Measurements from ENCODE around the gene GOLPH3.

The GOLPH3 gene

DNA sequence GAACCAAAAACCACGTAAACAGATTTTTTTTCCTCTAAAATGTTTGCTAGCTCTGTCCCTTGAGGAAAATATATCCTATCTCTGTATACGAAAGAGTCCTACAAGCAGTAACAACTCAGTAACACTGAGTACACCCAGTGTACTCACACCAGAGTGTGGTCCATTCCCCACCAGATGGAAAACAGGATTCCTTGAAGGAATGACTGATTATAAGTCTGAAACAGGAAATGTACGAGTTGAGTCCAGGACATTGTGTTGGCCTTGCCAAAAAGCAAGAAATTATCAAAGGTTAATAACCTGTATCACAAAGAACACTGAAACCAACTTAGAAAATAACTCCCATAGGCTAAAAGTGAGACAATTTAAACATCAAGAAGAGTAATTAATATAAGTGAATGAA, 20.4 kb downstream of the GOLPH3 start:
- Histone ChIP-seq H3K9me3 (no peaks in the 10 kb centered on the region), H3K36me3 (no peaks in the 10 kb centered on the region), H3K4me3 (no peak overlapping the region), H3K27ac (peak overlapping the region; percentile 5 to 21), H3K4me1 (peaks cover 0 to 90% (median 41%) of the 10 kb centered on the region in 4 donors), H3K27me3 (no peaks in the 10 kb centered on the region)
- DNase-seq: no peak
- TF ChIP-seq, protein P1, sequence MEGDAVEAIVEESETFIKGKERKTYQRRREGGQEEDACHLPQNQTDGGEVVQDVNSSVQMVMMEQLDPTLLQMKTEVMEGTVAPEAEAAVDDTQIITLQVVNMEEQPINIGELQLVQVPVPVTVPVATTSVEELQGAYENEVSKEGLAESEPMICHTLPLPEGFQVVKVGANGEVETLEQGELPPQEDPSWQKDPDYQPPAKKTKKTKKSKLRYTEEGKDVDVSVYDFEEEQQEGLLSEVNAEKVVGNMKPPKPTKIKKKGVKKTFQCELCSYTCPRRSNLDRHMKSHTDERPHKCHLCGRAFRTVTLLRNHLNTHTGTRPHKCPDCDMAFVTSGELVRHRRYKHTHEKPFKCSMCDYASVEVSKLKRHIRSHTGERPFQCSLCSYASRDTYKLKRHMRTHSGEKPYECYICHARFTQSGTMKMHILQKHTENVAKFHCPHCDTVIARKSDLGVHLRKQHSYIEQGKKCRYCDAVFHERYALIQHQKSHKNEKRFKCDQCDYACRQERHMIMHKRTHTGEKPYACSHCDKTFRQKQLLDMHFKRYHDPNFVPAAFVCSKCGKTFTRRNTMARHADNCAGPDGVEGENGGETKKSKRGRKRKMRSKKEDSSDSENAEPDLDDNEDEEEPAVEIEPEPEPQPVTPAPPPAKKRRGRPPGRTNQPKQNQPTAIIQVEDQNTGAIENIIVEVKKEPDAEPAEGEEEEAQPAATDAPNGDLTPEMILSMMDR (IDR thresholded peaks at IDR 0.05): no peak
- intact Hi-C loops (cut with DNase I; ENCODE audit: low total_unique reads): no loop called here

- H3K27ac ChIP-seq: no peak overlapping the region
- H3K4me1 ChIP-seq: peaks cover 0 to 87% (median 31%) of the 10 kb centered on the region in 4 donors
- H3K4me3 ChIP-seq: no peak overlapping the region
- no peak for DNase-seq
- TF ChIP-seq, protein P1 (IDR thresholded peaks at IDR 0.05): no peak
- intact Hi-C loops (cut with DNase I; ENCODE audit: low total_unique reads): no loop called here
- no peaks in the 10 kb centered on the region for H3K27me3 ChIP-seq
- H3K36me3 ChIP-seq: no peaks in the 10 kb centered on the region
- H3K9me3 ChIP-seq: no peaks in the 10 kb centered on the region
These were observed 22.9 kb downstream of the GOLPH3 start for GRCh38 chr5:32151198-32151597.

DNA sequence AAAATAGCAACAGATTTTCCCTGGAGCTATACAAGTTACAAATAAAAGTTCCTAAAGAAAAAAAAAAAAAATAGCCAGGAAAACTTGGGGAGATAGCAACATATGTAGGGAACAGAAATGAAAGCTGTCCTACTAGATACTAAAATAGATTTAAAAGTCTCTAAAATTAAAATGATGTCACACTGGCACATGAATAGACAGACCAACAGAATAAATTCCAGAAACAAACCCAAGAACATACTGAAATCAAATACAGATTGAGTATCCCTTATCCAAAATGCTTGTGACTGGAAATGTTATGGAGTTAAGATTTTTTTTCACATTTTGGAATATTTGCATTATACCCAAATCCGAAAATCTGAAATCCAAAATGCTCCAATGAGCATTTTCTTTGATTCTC, 23.8 kb downstream of the GOLPH3 start:
- H3K27ac ChIP-seq: no peak overlapping the region

GRCh38 chr5:32147959-32148358, 26.2 kb downstream of the GOLPH3 start:
- peaks cover 0 to 89% (median 38%) of the 10 kb centered on the region in 4 donors for H3K4me1 ChIP-seq
- TF ChIP-seq, protein P1 (IDR thresholded peaks at IDR 0.05): no peak

More for the DNA sequence above, 23.8 kb downstream of the GOLPH3 start:
- Histone ChIP-seq H3K4me3 (no peak overlapping the region), H3K36me3 (no peaks in the 10 kb centered on the region), H3K4me1 (peaks cover 0 to 93% (median 36%) of the 10 kb centered on the region in 4 donors), H3K9me3 (no peaks in the 10 kb centered on the region), H3K27me3 (no peaks in the 10 kb centered on the region)
- TF ChIP-seq, protein P1 (IDR thresholded peaks at IDR 0.05): no peak
- intact Hi-C loops (cut with DNase I; ENCODE audit: low total_unique reads): no loop called here
- DNase-seq: no peak

DNA sequence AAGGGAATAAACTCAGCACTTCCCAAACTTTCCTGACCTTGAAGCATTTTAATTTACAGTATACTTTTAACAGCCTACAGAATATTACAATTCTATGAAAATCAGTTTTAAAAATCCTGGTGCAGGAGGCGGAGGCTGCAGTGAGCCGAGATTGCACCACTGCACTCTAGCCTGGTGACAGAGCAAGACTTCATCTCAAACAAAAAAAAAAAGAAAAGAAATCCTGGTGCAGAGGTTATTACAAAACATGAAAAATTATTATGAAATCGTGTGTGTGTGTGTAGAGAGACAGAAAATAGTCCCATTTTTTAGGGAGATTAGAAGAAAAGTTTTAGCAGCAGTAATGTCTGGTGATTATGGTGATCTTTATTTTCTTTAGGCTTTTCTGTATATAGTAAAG, 26.9 kb downstream of the GOLPH3 start:
- H3K4me1 ChIP-seq: peaks cover 0 to 81% (median 33%) of the 10 kb centered on the region in 4 donors
- no peak overlapping the region for H3K4me3 ChIP-seq
- no peak overlapping the region for H3K27ac ChIP-seq
- intact Hi-C loops (cut with DNase I; ENCODE audit: low total_unique reads): no loop called here
- no peak for DNase-seq
- H3K27me3 ChIP-seq: no peaks in the 10 kb centered on the region
- peaks cover 0 to 2% (median 0%) of the 10 kb centered on the region in 3 donors for H3K36me3 ChIP-seq
- H3K9me3 ChIP-seq: no peaks in the 10 kb centered on the region
- TF ChIP-seq, protein P1 (IDR thresholded peaks at IDR 0.05): no peak

More at GRCh38 chr5:32147959-32148358, 26.2 kb downstream of the GOLPH3 start:
- H3K27ac ChIP-seq: no peak overlapping the region
- no peak overlapping the region for H3K4me3 ChIP-seq
- H3K9me3 ChIP-seq: no peaks in the 10 kb centered on the region
- DNase-seq: no peak
- no peaks in the 10 kb centered on the region for H3K27me3 ChIP-seq
- no peaks in the 10 kb centered on the region for H3K36me3 ChIP-seq
- intact Hi-C loops (cut with DNase I; ENCODE audit: low total_unique reads): no loop called here

GRCh38 chr5:32145378-32145777, 28.7 kb downstream of the GOLPH3 start:
- Histone ChIP-seq H3K9me3 (no peaks in the 10 kb centered on the region), H3K36me3 (peaks cover 0 to 5% (median 0%) of the 10 kb centered on the region in 3 donors), H3K4me3 (no peak overlapping the region), H3K27me3 (no peaks in the 10 kb centered on the region), H3K4me1 (peaks cover 0 to 64% (median 31%) of the 10 kb centered on the region in 4 donors), H3K27ac (no peak overlapping the region)
- DNase-seq: no peak
- intact Hi-C loops (cut with DNase I; ENCODE audit: low total_unique reads): no loop called here
- TF ChIP-seq, protein P1 (IDR thresholded peaks at IDR 0.05): no peak
